SK-N-SH (cell line): ENCODE data around the gene CLMN. TPM values are rescaled to one million over a fixed set of nuclear protein-coding genes. Genes with fewer than 3 reads are reported as not detected.

Experiments
- CTCF ChIA-PET: fragments of 300-600, 350-600 bp; formaldehyde crosslinking; extraction: SDS; loops from one replicate; lab custom pipeline; 2021; lab: Yijun Ruan, JAX
- POLR2A ChIA-PET: fragments of 350-600 bp; sonication (Branson Sonifier 250); formaldehyde crosslinking; extraction: SDS; loops from one replicate; lab custom pipeline; 2020; ENCODE audit warnings: antibody characterized with exemption, inconsistent platforms; lab: Yijun Ruan, JAX
- DNase-seq: peaks from one replicate; pipeline ENCODE4 v3.0.0; 2012
- H2AFZ ChIP-seq: fragments of 200-600 bp; sonication (generic); 2 replicates; pipeline ENCODE4 v1.8.1; 2016; ENCODE audit warnings: antibody characterized with exemption, mild to moderate bottlenecking, low read depth
- H3F3A ChIP-seq: fragments of 200-600 bp; sonication (generic); replicated peaks from 2 replicates; pipeline ENCODE3; 2016; ENCODE audit warnings: antibody characterized with exemption, mild to moderate bottlenecking; ENCODE audit not compliant: insufficient read depth
- H3K27ac ChIP-seq, 2 experiments: fragments of 200-500 bp in 1 of 2; fragments of 200-600 bp in 1 of 2; sonication (Bioruptor generic) in 1 of 2; sonication (generic), shearing (Covaris generic) in 1 of 2; 2 replicates each; pipeline versions ENCODE4 v1.5.1 to v1.6.1; 2014 to 2016; ENCODE audit warnings: low read depth in 2 of 2, inconsistent platforms in 1 of 2, low read length in 1 of 2, mild to moderate bottlenecking in 1 of 2, mixed read lengths in 1 of 2
- H3K27me3 ChIP-seq: fragments of 200-600 bp; sonication (generic), shearing (Covaris generic); 2 replicates; pipeline ENCODE4 v1.6.1; 2016; ENCODE audit warnings: mixed run types; ENCODE audit not compliant: insufficient read depth
- H3K36me3 ChIP-seq, 2 experiments: fragments of 200-500 bp in 1 of 2; fragments of 200-600 bp in 1 of 2; sonication (Bioruptor generic) in 1 of 2; sonication (generic) in 1 of 2; replicated peaks in 1 of 2; 2 replicates each; pipeline versions ENCODE3 to v1.5.1; 2014 to 2016; ENCODE audit warnings: low read length in 1 of 2, mild to moderate bottlenecking in 1 of 2; ENCODE audit not compliant: insufficient read depth in 2 of 2, control insufficient read depth in 1 of 2
- H3K4me1 ChIP-seq, 2 experiments: fragments of 200-500 bp in 1 of 2; fragments of 200-600 bp in 1 of 2; sonication (Bioruptor generic) in 1 of 2; sonication (generic), shearing (Covaris generic) in 1 of 2; 2 replicates each; pipeline versions ENCODE4 v1.5.1 to v1.6.1; 2014 to 2016; ENCODE audit warnings: low read depth in 1 of 2, low read length in 1 of 2, mixed run types in 1 of 2; ENCODE audit not compliant: insufficient read depth in 2 of 2, control insufficient read depth in 1 of 2
- H3K4me2 ChIP-seq: fragments of 200-600 bp; sonication (generic), shearing (Covaris generic); 2 replicates; pipeline ENCODE4 v1.6.1; 2017; ENCODE audit warnings: mixed run types
- H3K4me3 ChIP-seq, 2 experiments: fragments of 200-500 bp in 1 of 2; fragments of 200-600 bp in 1 of 2; sonication (Bioruptor generic) in 1 of 2; sonication (generic), shearing (Covaris generic) in 1 of 2; 2 replicates each; pipeline versions ENCODE4 v1.5.1 to v1.8.1; 2014 to 2016; ENCODE audit warnings: low read depth in 2 of 2, inconsistent platforms in 1 of 2, low read length in 1 of 2, mild to moderate bottlenecking in 1 of 2, mixed read lengths in 1 of 2, moderate library complexity in 1 of 2
- H3K79me2 ChIP-seq: fragments of 200-600 bp; sonication (generic); 2 replicates; pipeline ENCODE4 v1.8.1; 2017; ENCODE audit warnings: mild to moderate bottlenecking; ENCODE audit not compliant: insufficient read depth
- H3K9ac ChIP-seq: fragments of 200-600 bp; sonication (generic); 2 replicates; pipeline ENCODE4 v1.6.1; 2017; ENCODE audit warnings: mixed run types
- H3K9me2 ChIP-seq: fragments of 200-600 bp; sonication (generic); 2 replicates; pipeline ENCODE4 v1.6.1; 2017; ENCODE audit warnings: mixed run types
- H3K9me3 ChIP-seq: fragments of 200-600 bp; sonication (generic); 2 replicates; pipeline ENCODE4 v1.6.1; 2017; ENCODE audit warnings: mixed run types, mild to moderate bottlenecking, moderate library complexity
- H4K20me1 ChIP-seq: fragments of 200-600 bp; sonication (generic); 2 replicates; pipeline ENCODE4 v1.6.1; 2017; ENCODE audit warnings: mild to moderate bottlenecking, mixed run types; ENCODE audit not compliant: insufficient read depth
- CHD2 ChIP-seq: fragments of 150-350 bp; IDR thresholded peaks from 2 replicates; pipeline ENCODE4 v1.6.1; 2018; ENCODE audit warnings: low read length; ENCODE audit not compliant: partially characterized antibody
- CTCF ChIP-seq: fragments of 200-600 bp; sonication (generic); IDR thresholded peaks from 2 replicates; pipeline ENCODE4 v1.6.1; 2017; ENCODE audit warnings: antibody characterized with exemption, mild to moderate bottlenecking, moderate library complexity
- EP300 ChIP-seq, 2 experiments: IDR thresholded peaks; 2 replicates each; pipeline versions ENCODE4 v1.4.0 to v1.6.1; 2012; ENCODE audit warnings: borderline replicate concordance in 1 of 2, low read depth in 1 of 2, low read length in 1 of 2
- FOSL2 ChIP-seq: IDR thresholded peaks from 2 replicates; pipeline ENCODE4 v1.4.0; 2012; ENCODE audit warnings: low read depth, mild to moderate bottlenecking, moderate library complexity, borderline replicate concordance
- FOXM1 ChIP-seq: IDR thresholded peaks from 2 replicates; pipeline ENCODE4 v1.4.0; 2012; ENCODE audit warnings: low read depth, mild to moderate bottlenecking
- GABPA ChIP-seq: IDR thresholded peaks from 2 replicates; pipeline ENCODE4 v1.4.0; 2012; ENCODE audit warnings: low read depth, mild to moderate bottlenecking
- IRF3 ChIP-seq: fragments of 150-350 bp; IDR thresholded peaks from 2 replicates; pipeline ENCODE4 v1.6.1; 2016; ENCODE audit warnings: mild to moderate bottlenecking, low read depth, low read length
- JUND ChIP-seq: IDR thresholded peaks from 2 replicates; pipeline ENCODE4 v1.4.0; 2012
- MXI1 ChIP-seq: IDR thresholded peaks from 2 replicates; pipeline ENCODE4 v1.6.1; 2012; ENCODE audit warnings: mild to moderate bottlenecking, low read depth, low read length, improper control_type of control experiment
- NFIC ChIP-seq: IDR thresholded peaks from 2 replicates; pipeline ENCODE4 v1.4.0; 2012; ENCODE audit warnings: borderline replicate concordance
- POLR2AphosphoS5 ChIP-seq: IDR thresholded peaks from 2 replicates; pipeline ENCODE4 v1.6.1; 2012; ENCODE audit warnings: low read depth, low read length
- RAD21 ChIP-seq: IDR thresholded peaks from 2 replicates; pipeline ENCODE4 v1.6.1; 2012; ENCODE audit warnings: mild to moderate bottlenecking, low read length
- RCOR1 ChIP-seq: fragments of 150-350 bp; IDR thresholded peaks from 2 replicates; pipeline ENCODE4 v1.6.1; 2017; ENCODE audit warnings: antibody characterized with exemption, low read length
- REST ChIP-seq: IDR thresholded peaks from 2 replicates; pipeline ENCODE4 v1.6.1; 2012; ENCODE audit warnings: mild to moderate bottlenecking, low read depth, low read length, moderate library complexity
- RFX5 ChIP-seq: IDR thresholded peaks from 2 replicates; pipeline ENCODE4 v1.6.1; 2012; ENCODE audit warnings: mild to moderate bottlenecking, improper control_type of control experiment, low read length
- RXRA ChIP-seq: IDR thresholded peaks from 2 replicates; pipeline ENCODE4 v1.4.0; 2012; ENCODE audit warnings: low read depth, mild to moderate bottlenecking, borderline replicate concordance
- SIN3A ChIP-seq: IDR thresholded peaks from 2 replicates; pipeline ENCODE4 v1.6.1; 2012; ENCODE audit warnings: low read depth, mild to moderate bottlenecking, low read length, moderate library complexity, borderline replicate concordance
- TCF12 ChIP-seq: IDR thresholded peaks from 2 replicates; pipeline ENCODE4 v1.4.0; 2012
- TEAD4 ChIP-seq: IDR thresholded peaks from 2 replicates; pipeline ENCODE4 v1.4.0; 2012; ENCODE audit warnings: mild to moderate bottlenecking, borderline replicate concordance; ENCODE audit not compliant: insufficient read depth
- USF1 ChIP-seq: IDR thresholded peaks from 2 replicates; pipeline ENCODE4 v1.4.0; 2012; ENCODE audit warnings: low read depth, borderline replicate concordance
- USF2 ChIP-seq: fragments of 150-350 bp; IDR thresholded peaks from 2 replicates; pipeline ENCODE4 v1.6.1; 2017; ENCODE audit warnings: antibody characterized with exemption, low read length, low read depth, borderline replicate concordance
- YY1 ChIP-seq: IDR thresholded peaks from 2 replicates; pipeline ENCODE4 v1.4.0; 2012; ENCODE audit warnings: low read depth, mild to moderate bottlenecking
- WGBS: methylation state at CpG from one replicate; pipeline ENCODE4 v1.1.6; 2017; ENCODE audit warnings: low lambda C conversion rate; 5-methylcytosine and 5-hydroxymethylcytosine counted together
- polyA plus RNA-seq, 3 experiments: library from polyadenylated mRNA; depleted of rRNA; stranded (reverse); fragments of >200 nt; gene quantifications; 2 replicates each; pipeline ENCODE4 v1.2.3, GENCODE V29; 2012

Gene CLMN
- polyA plus RNA-seq, 1 of the 3 experiments (the other 2 are of a cell fraction) = 1.4 TPM

- H2AFZ ChIP-seq = no peak overlapping the region
- no peaks in the 10 kb centered on the region for H3K36me3 ChIP-seq
- H3K4me3 ChIP-seq = no peak overlapping the region
- TF ChIP-seq FOSL2 (no peak), SIN3A (no peak), GABPA (no peak), MXI1 (no peak), IRF3 (no peak), FOXM1 (no peak), RAD21 (no peak), RXRA (no peak), EP300 (IDR thresholded peaks at IDR 0.05; ENCODE audit: borderline replicate concordance in 1 of 2, low read depth in 1 of 2, low read length in 1 of 2) (no peak), CHD2 (no peak), TCF12 (no peak)
- H3F3A ChIP-seq = no peaks in the 10 kb centered on the region
- no peaks in the 10 kb centered on the region for H3K27me3 ChIP-seq
- H3K79me2 ChIP-seq = no peaks in the 10 kb centered on the region
- no peaks in the 10 kb centered on the region for H4K20me1 ChIP-seq
- H3K9me3 ChIP-seq = no peaks in the 10 kb centered on the region
- DNase-seq = no peak
- no peak overlapping the region for H3K4me2 ChIP-seq
- H3K9me2 ChIP-seq = no peaks in the 10 kb centered on the region
- ChIA-PET CTCF (no interaction called here), POLR2A (no interaction called here)
- H3K9ac ChIP-seq = no peak overlapping the region
- H3K4me1 ChIP-seq = no peaks in the 10 kb centered on the region
- no peak overlapping the region for H3K27ac ChIP-seq
Observed at GRCh38 chr14:95173518-95173917, 146.2 kb downstream of the CLMN start.

- peaks cover 0 to 2% of the 10 kb centered on the region in 2 experiments for H3K36me3 ChIP-seq
- H3F3A ChIP-seq = peaks cover 2% of the 10 kb centered on the region
- POLR2A ChIA-PET = no interaction called here
- H2AFZ ChIP-seq = no peak overlapping the region
- no peaks in the 10 kb centered on the region for H3K9me2 ChIP-seq
- no peaks in the 10 kb centered on the region for H3K27me3 ChIP-seq
- no peak for DNase-seq
- no peaks in the 10 kb centered on the region for H3K9me3 ChIP-seq
- TF ChIP-seq POLR2AphosphoS5 (no peak), USF2 (no peak), RFX5 (no peak), JUND (no peak), RAD21 (no peak), TEAD4 (no peak), CTCF (no peak), RCOR1 (no peak), YY1 (no peak), USF1 (no peak), RXRA (no peak), NFIC (no peak), REST (no peak)
- TF ChIP-seq, all 33 proteins: peak for 0
- H3K4me1 ChIP-seq = no peaks in the 10 kb centered on the region; a peak in 1 of 4 replicates
- no peak overlapping the region for H3K4me3 ChIP-seq
- H3K27ac ChIP-seq = no peak overlapping the region
- WGBS = 78% methylated on average over 2 of the region's 2 CpGs
- H3K9ac ChIP-seq = no peak overlapping the region
- H3K79me2 ChIP-seq = no peaks in the 10 kb centered on the region
- CTCF ChIA-PET = no interaction called here
- H4K20me1 ChIP-seq = no peaks in the 10 kb centered on the region
- no peak overlapping the region for H3K4me2 ChIP-seq
Observed at GRCh38 chr14:95167177-95167576, 152.5 kb downstream of the CLMN start.
